Measurements from ENCODE around the gene OR2C1. TPM values are rescaled to one million over a fixed set of nuclear protein-coding genes. Genes with fewer than 3 reads are reported as not detected.

The OR2C1 gene
- total RNA-seq, 1 experiment from 2014 or later, result not detected

DNA sequence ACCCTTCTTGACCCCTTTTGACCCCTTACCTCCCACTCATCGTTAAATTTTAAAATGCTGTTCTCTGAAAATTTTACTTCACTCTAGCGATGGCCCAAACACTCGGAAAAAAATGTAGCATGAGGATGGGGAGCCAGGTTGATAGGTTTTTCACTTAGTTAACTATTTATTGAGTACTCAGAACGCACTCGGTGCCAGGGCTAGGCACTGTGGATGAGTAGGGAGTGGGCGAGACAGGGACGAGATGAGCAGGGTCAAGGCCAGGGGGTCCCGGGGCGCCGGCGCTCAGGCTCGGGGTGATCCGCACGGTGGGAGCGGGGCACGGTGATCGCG lies 44.7 kb downstream of the OR2C1 start:
- H3K36me3 ChIP-seq (ENCODE audit: control insufficient read depth in 1 of 2, insufficient read depth in 2 of 2, low read length in 2 of 2), result peaks cover 14 to 44% of the 10 kb centered on the region in 2 experiments; a peak in 3 of 4 replicates
- peaks cover 59% of the 10 kb centered on the region for H3K79me2 ChIP-seq (ENCODE audit: insufficient read depth, low read length)
- ChIA-PET CTCF (interaction anchor here (1.0 to 1.5 kb wide), 2 partner anchors 101 to 133 kb away, joined by 3 to 4 read pairs; partner anchors contain the start of gene CLUAP1), RAD21 (ENCODE audit: low non-redundant PET in 1 of 2, low total read pairs in 2 of 2, uncharacterized antibody in 2 of 2, unreplicated experiment in 2 of 2) (no interaction called here), POLR2A (interaction anchor here (0.9 to 1.5 kb wide), 4 partner anchors 8 to 44 kb away, joined by 4 read pairs; partner anchors contain the start of genes NAA60 and ZNF597)
- H3K27ac ChIP-seq (ENCODE audit: low read depth, low read length), result peak overlapping the region; percentile 83
- peak overlapping the region; percentile 99 for H3K4me2 ChIP-seq (ENCODE audit: low read length)
- H3K4me3 ChIP-seq (replicated peaks in 1 of 2; ENCODE audit: low read depth in 1 of 2, low read length in 2 of 2), result peak overlapping the region; percentile 92 to 96
- H3K9ac ChIP-seq (ENCODE audit: low read length), result peak overlapping the region; percentile 88
- no peak for ATAC-seq
- no peaks in the 10 kb centered on the region for H3K27me3 ChIP-seq (ENCODE audit: insufficient read depth, low read length)
- peaks cover 5 to 12% of the 10 kb centered on the region in 2 experiments; a peak in 3 of 4 replicates for H3K4me1 ChIP-seq (ENCODE audit: control insufficient read depth in 1 of 2, insufficient read depth in 2 of 2, low read length in 2 of 2)
- DNase-seq (ENCODE audit: low read depth, low spot score), result no peak
- TF ChIP-seq, protein P1, sequence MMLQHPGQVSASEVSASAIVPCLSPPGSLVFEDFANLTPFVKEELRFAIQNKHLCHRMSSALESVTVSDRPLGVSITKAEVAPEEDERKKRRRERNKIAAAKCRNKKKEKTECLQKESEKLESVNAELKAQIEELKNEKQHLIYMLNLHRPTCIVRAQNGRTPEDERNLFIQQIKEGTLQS (IDR thresholded peaks at IDR 0.05), result no peak
- no peak for TF ChIP-seq SIN3A (IDR thresholded peaks at IDR 0.05; ENCODE audit: low read depth)
- no peak for TF ChIP-seq ZFX (IDR thresholded peaks at IDR 0.05)
- TF ChIP-seq FOSL1 (IDR thresholded peaks at IDR 0.05; ENCODE audit: low read depth), result no peak
- TF ChIP-seq ZNF274 (IDR thresholded peaks at IDR 0.05; ENCODE audit: low read depth, low read length), result no peak
- no peak for TF ChIP-seq CBX3 (IDR thresholded peaks at IDR 0.05; ENCODE audit: low read depth)
- no peak for TF ChIP-seq REST (IDR thresholded peaks at IDR 0.05; ENCODE audit: low read depth)
- TF ChIP-seq CTCF (IDR thresholded peaks at IDR 0.05 in 2 of 3, conservative IDR thresholded peaks at IDR 0.05 in 1 of 3; ENCODE audit: borderline replicate concordance in 1 of 3, insufficient read depth in 1 of 3, low read depth in 2 of 3, low read length in 2 of 3), result no peak
- no peak for TF ChIP-seq ELF1 (IDR thresholded peaks at IDR 0.05; ENCODE audit: borderline replicate concordance, low read depth)
- TF ChIP-seq, protein P2, sequence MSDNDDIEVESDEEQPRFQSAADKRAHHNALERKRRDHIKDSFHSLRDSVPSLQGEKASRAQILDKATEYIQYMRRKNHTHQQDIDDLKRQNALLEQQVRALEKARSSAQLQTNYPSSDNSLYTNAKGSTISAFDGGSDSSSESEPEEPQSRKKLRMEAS (IDR thresholded peaks at IDR 0.05), result no peak
- no peak for TF ChIP-seq EZH2 (IDR thresholded peaks at IDR 0.05)
- no peak for TF ChIP-seq EZH2phosphoT487 (IDR thresholded peaks at IDR 0.05; ENCODE audit: borderline replicate concordance)
- TF ChIP-seq ZBTB33 (IDR thresholded peaks at IDR 0.05; ENCODE audit: extremely low read depth, insufficient replicate concordance, low read length), result no peak
- TF ChIP-seq POLR2A (IDR thresholded peaks at IDR 0.05; ENCODE audit: borderline replicate concordance, extremely low read depth, insufficient read depth, insufficient read length), result no peak
- no peak for TF ChIP-seq JUND (IDR thresholded peaks at IDR 0.05)
- H4K20me1 ChIP-seq (ENCODE audit: insufficient read depth), result no peaks in the 10 kb centered on the region
- intact Hi-C loops (cut with micrococcal nuclease), result no loop called here
- H2AFZ ChIP-seq (ENCODE audit: low read depth, low read length, poor library complexity, severe bottlenecking), result no peak overlapping the region
- peaks cover 0 to 3% of the 10 kb centered on the region in 2 experiments; a peak in 1 of 4 replicates for H3K9me3 ChIP-seq (ENCODE audit: control insufficient read depth in 1 of 2, insufficient read depth in 1 of 2, low read depth in 1 of 2, low read length in 2 of 2)
- H3K9me2 ChIP-seq (ENCODE audit: insufficient read depth), result no peaks in the 10 kb centered on the region
- BruUV-seq (replicated peaks), result TSS peak; percentile 68
